A673 (cell line): ENCODE results near the gene SINHCAF.

Source experiments
- EZH2 ChIP-seq: fragments of 200-600 bp; sonication (generic); IDR thresholded peaks from 2 replicates; pipeline ENCODE4 v1.6.1; 2017; ENCODE audit warnings: borderline replicate concordance, low read depth, mild to moderate bottlenecking, mixed read lengths, antibody characterized with exemption, low read length; ENCODE audit not compliant: poor library complexity, severe bottlenecking
- TF ChIP-seq, protein P1 (sequence below): fragments of 300-800, 200-600 bp; sonication (generic); conservative IDR thresholded peaks from 2 replicates; pipeline ENCODE4 v1.5.1; 2017; ENCODE audit warnings: low read depth, mild to moderate bottlenecking, antibody characterized with exemption, low read length, moderate library complexity, mixed read lengths

DNA sequence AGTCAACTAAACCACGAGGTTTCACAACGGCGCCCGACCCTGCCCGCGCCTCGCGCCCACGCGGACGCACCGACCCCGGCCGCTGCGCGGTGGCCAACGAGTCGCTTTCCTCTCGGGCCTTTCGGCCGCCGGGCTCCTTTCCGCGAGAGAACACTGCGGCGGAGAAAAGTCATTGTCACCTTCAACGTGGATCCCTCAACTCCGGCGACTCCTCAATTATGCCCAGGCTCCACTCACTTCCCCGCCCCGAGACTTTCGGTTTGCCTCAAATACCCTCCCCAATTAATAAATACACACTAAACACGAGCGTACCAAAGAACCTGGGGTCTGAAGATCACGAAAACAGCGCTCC, 450 bp downstream of the SINHCAF start:
- TF ChIP-seq, protein P1, sequence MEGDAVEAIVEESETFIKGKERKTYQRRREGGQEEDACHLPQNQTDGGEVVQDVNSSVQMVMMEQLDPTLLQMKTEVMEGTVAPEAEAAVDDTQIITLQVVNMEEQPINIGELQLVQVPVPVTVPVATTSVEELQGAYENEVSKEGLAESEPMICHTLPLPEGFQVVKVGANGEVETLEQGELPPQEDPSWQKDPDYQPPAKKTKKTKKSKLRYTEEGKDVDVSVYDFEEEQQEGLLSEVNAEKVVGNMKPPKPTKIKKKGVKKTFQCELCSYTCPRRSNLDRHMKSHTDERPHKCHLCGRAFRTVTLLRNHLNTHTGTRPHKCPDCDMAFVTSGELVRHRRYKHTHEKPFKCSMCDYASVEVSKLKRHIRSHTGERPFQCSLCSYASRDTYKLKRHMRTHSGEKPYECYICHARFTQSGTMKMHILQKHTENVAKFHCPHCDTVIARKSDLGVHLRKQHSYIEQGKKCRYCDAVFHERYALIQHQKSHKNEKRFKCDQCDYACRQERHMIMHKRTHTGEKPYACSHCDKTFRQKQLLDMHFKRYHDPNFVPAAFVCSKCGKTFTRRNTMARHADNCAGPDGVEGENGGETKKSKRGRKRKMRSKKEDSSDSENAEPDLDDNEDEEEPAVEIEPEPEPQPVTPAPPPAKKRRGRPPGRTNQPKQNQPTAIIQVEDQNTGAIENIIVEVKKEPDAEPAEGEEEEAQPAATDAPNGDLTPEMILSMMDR = no peak
- no peak for TF ChIP-seq EZH2
